Activated naive CD8-positive, alpha-beta T cell (primary cell): Measurements from ENCODE around the gene IRX2.

Experiments
- H3K27ac Mint-ChIP-seq: one replicate; pipeline ENCODE4 v1.8.0; 2021; ENCODE audit warnings: mixed read lengths
- H3K27me3 Mint-ChIP-seq: one replicate; pipeline ENCODE4 v1.8.0; 2021; ENCODE audit warnings: mixed read lengths
- H3K36me3 Mint-ChIP-seq: one replicate; pipeline ENCODE4 v1.8.0; 2021; ENCODE audit warnings: mixed read lengths
- H3K4me1 Mint-ChIP-seq: one replicate; pipeline ENCODE4 v1.8.0; 2021; ENCODE audit warnings: low read depth, mixed read lengths
- H3K4me3 Mint-ChIP-seq: one replicate; pipeline ENCODE4 v1.8.0; 2021; ENCODE audit warnings: mild to moderate bottlenecking, mixed read lengths
- H3K9me3 Mint-ChIP-seq: one replicate; pipeline ENCODE4 v1.8.0; 2021; ENCODE audit warnings: low read depth, mixed read lengths

Gene IRX2

DNA sequence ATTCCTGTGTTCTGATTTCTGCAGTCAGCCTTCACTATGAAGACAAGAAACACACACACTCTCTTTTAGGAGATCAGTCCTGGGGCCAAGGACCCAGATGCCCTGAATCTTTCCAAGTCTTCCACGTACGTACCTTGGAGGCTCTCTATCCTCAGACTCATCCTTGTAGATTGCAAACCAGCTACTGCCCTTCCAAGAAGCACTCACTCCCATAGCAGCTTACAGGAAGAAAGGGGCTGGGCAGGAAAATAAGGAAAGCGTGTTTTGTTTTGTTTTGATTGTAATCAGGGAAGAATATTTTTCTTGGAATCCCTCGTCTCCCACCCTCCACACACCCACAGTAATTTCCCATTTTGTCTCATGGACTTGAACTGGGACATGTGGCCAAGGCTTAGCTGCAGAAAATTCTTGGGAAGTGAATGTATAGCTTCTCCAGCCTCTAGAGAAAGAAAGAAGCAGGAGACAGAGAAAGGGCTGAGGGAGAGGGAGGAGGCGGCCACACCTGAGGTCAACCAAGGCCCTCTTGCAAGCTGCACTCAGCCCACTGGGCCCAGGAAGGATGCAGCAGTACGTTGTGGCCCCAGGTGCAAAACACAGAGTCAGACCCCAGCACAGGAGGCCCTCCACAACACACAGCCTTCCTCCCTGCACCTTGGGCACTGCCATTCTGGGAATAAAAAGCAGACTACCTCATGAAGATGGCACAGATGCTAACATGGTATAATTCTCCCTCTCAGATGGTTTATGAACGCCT lies 29.9 kb downstream of the IRX2 start:
- Mint-ChIP-seq H3K4me3 (no peak overlapping the region), H3K27me3 (peaks cover 5% of the 10 kb centered on the region), H3K36me3 (no peaks in the 10 kb centered on the region), H3K27ac (no peak overlapping the region), H3K4me1 (no peaks in the 10 kb centered on the region), H3K9me3 (no peaks in the 10 kb centered on the region)

DNA sequence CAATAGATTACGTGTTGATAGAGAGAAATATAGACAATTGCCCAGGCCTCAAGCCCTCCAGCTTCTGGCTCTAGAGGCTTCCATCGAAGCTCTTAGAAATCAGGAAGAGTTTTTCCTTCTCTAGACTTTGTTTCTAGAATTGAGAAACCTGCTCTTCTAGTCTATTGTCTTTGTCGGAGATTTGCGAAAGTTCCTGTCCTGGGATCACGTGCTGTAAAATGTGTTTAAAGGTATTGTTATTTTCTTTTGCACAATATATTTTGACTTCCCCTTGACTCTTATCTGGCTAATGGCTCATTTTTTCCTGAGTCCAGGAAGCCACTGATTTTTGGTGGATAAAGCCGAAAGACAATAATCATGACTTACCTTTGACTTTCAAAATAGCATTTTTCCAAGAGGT lies 32.1 kb downstream of the IRX2 start:
- Mint-ChIP-seq H3K4me1 (no peaks in the 10 kb centered on the region), H3K36me3 (no peaks in the 10 kb centered on the region)

DNA sequence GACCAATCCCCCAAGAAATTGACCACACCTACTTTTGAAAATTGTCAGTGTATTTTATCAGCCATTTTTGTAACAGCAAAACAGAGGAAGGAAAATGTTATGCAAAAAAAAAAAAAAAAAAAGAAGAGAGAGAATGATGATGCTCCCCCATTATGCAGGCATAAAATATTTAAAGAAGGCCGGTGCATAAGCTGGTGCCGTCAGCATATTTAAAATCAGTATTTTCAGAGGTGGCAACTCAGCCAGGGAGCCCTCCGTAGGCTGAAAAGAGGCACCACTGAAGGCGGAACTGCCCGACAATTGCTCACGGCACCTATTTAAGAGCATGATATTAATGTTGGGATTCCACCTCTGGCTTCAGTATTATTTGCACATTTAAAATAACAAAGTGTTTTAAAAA lies 33.4 kb downstream of the IRX2 start:
- Mint-ChIP-seq H3K27me3 (peaks cover 5% of the 10 kb centered on the region), H3K4me1 (no peaks in the 10 kb centered on the region), H3K27ac (no peak overlapping the region), H3K36me3 (no peaks in the 10 kb centered on the region), H3K4me3 (no peak overlapping the region), H3K9me3 (no peaks in the 10 kb centered on the region)

More for the DNA sequence above, 32.1 kb downstream of the IRX2 start:
- H3K4me3 Mint-ChIP-seq = no peak overlapping the region
- H3K27ac Mint-ChIP-seq = no peak overlapping the region
- peaks cover 5% of the 10 kb centered on the region for H3K27me3 Mint-ChIP-seq
- no peaks in the 10 kb centered on the region for H3K9me3 Mint-ChIP-seq

DNA sequence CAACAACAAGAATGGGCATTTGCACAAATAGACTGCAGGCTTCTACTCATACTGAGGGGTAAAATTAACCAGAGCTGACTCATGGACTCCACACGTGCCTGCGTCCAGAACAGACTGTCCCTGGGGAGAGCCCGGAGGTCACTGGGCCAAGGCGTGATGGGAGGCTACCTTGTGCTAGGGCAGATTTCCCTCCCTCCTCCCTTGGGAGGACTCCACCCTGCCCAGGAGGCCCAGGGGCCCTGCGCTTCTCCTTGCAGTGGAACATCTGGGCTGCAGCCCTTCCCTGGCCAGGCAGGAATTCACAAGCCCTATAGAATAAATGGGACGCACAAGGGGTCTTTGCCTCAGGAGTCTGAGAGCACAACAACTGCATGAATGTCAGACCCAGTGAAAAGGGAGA lies 35.6 kb downstream of the IRX2 start:
- H3K9me3 Mint-ChIP-seq = no peaks in the 10 kb centered on the region
- H3K27ac Mint-ChIP-seq = no peak overlapping the region
- H3K4me1 Mint-ChIP-seq = no peaks in the 10 kb centered on the region
- peaks cover 3% of the 10 kb centered on the region for H3K27me3 Mint-ChIP-seq
- no peak overlapping the region for H3K4me3 Mint-ChIP-seq
- no peaks in the 10 kb centered on the region for H3K36me3 Mint-ChIP-seq

DNA sequence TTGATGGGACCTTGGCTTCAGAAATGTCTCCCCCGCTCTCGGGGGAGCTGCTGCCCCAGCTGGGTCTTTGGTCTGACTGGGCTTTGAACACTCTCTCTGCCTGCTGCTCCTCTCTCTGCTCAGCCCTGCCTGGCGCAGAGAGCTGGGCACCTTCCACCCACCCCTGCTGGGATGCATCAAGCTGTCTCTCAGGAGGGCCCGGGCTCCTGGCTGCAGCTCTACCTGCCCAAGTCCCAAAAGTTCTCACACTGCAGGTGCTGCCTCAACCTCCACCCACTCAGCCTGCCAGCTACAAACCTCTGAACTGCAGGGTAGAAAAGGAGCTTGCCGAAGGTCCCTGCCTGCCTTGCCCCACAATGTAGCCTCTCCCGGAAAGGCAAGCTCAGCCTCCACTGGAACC lies 36.7 kb downstream of the IRX2 start:
- Mint-ChIP-seq H3K27ac (no peak overlapping the region), H3K4me1 (no peaks in the 10 kb centered on the region), H3K36me3 (no peaks in the 10 kb centered on the region), H3K27me3 (peaks cover 3% of the 10 kb centered on the region), H3K9me3 (no peaks in the 10 kb centered on the region), H3K4me3 (no peak overlapping the region)

DNA sequence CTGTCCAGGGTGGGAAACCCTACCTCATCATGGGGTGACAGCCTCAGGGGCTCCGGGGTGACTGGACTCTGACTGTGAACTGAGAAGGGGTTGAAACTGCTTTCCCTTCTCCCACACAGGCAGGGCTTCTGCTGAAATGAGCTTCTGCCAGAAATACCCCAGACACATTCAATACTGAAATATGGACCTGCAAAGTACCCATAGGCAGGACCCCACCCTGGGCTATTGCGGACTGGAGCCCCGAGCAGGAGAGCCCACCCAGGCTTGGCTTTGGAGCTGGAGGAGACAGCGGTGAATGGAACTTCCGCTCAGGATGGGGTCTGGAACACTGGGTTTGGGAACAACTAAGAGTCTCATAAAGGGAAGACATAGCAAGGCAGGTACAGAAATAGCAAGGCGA lies 37.5 kb downstream of the IRX2 start:
- no peak overlapping the region for H3K27ac Mint-ChIP-seq
- peaks cover 3% of the 10 kb centered on the region for H3K27me3 Mint-ChIP-seq
- H3K9me3 Mint-ChIP-seq = no peaks in the 10 kb centered on the region
- H3K36me3 Mint-ChIP-seq = no peaks in the 10 kb centered on the region
- no peak overlapping the region for H3K4me3 Mint-ChIP-seq
- H3K4me1 Mint-ChIP-seq = no peaks in the 10 kb centered on the region

DNA sequence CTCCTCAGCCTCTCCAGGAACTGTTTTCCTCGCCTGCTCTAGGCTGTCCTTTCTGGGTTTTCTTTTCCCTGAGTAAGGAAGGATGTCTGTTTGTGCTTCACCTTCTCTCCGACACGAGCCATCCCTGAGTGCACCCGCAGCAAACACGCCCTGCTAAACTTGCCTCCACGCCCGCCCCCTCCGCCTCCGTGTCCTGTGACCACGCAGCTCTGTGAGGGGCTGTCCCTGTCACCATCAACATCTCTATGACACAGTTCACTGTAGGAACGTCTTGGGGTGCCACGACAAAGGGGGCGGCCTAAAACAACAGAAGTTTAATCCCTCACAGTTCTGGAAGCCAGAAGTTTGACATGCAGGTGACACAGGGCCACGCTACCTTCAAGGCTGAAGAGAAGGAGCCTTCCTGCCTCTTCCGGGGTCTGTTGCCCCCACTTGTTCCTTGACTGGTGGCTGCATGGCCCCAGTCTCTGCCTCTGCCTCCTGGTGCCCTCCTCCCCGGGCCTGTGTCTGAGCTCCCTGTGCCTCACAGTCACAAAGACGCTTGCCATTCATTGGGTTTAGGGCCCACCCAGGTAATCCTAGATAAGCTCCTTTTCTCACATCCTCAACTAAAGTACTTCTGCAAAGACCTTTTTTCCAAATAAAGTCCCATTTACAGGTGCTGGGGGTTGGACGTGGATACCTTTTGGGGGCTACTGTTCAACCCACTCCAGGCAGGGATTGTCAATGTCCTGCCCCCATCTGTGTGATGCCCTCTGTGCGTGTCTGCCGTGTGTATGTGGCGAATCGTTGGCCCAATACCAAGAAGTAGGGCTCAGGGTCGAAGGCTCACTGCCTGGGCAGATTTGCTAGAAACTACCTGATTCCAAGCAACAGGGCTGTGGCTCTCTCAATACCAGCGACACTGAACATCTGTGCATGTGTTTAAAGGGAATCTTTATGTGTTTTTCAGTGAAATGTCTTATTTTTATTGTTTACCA lies 39.7 kb downstream of the IRX2 start:
- Mint-ChIP-seq H3K4me3 (no peak overlapping the region), H3K36me3 (no peaks in the 10 kb centered on the region), H3K9me3 (no peaks in the 10 kb centered on the region)

DNA sequence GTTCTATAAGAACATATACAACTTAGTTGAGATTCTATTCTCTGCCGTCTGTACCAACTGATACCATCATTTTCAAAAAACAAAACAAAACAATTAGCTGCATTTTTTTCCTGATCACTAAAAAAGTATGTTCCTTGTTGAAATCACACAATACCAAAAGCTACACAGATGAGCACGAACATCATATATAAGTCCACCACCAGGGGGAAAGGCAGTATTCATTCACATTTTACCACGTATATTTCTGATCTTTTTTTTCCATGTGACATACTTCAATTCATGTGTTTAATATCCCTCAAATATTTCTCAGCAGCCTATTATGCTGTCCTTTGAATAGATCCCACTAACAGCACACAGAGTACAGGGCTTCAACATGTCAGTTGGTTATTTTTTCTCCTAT lies 40.6 kb downstream of the IRX2 start:
- Mint-ChIP-seq H3K9me3 (no peaks in the 10 kb centered on the region), H3K27ac (no peak overlapping the region), H3K27me3 (no peaks in the 10 kb centered on the region), H3K4me3 (no peak overlapping the region), H3K4me1 (no peaks in the 10 kb centered on the region), H3K36me3 (no peaks in the 10 kb centered on the region)

More for the DNA sequence above, 39.7 kb downstream of the IRX2 start:
- Mint-ChIP-seq H3K4me1 (no peaks in the 10 kb centered on the region), H3K27ac (no peak overlapping the region), H3K27me3 (no peaks in the 10 kb centered on the region)

DNA sequence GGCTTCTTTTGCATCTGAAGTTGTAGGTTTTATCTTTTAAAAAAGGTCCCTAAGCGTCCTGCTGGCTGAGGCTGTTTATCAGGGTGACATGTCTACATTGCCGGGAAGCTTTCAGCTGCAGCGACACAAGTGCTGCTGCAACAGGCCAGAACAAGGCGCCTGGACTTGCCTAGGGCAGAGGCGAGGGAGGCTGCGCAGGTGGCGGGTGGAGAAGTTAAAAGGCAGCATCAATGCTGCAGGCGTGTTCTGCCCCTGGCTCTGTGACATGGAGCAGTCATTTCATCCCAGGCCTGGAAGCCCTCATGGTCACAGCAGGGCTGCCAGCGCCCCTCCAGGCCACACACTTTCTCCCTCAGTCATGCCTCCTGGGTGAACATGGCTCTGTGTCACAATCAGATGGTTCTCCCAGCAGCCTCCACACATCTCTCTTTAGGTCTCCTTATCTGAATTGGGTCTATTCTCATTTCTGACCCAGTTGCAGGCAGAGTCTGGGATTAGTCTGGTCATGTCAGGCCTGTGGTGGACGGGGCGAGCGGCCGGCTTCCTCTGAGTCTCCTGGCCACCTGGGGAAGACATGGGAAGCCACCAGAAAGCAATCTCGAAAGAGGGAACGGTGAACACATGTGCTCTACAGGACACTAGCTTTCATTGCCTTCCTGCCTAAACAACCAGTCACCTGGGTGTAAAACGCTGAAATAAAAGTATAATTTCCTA lies 41.3 kb downstream of the IRX2 start:
- no peaks in the 10 kb centered on the region for H3K9me3 Mint-ChIP-seq
- H3K27ac Mint-ChIP-seq = no peak overlapping the region
- no peaks in the 10 kb centered on the region for H3K4me1 Mint-ChIP-seq
- H3K36me3 Mint-ChIP-seq = no peaks in the 10 kb centered on the region
- peaks cover 4% of the 10 kb centered on the region for H3K27me3 Mint-ChIP-seq
- no peak overlapping the region for H3K4me3 Mint-ChIP-seq

DNA sequence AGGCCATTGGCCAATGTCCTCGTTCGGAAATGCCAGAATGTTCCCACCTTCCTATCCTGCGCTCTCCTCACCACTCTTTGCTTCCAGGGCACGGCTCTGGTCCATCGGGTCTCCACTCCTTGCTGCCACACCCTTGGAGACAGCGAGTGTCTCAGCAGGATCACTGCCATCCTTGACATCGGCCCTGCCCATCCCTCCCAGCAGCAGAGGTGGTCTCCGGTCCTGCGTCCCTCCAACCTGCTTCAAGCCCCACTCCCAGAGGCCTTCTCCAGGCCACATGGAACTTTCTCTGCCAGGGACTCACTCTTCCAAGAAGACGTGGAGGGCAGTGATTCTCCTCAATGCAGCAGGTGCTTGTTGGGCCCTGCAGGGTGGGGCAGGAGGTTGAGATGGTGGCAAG lies 42.7 kb downstream of the IRX2 start:
- H3K27me3 Mint-ChIP-seq = peaks cover 4% of the 10 kb centered on the region
- H3K27ac Mint-ChIP-seq = no peak overlapping the region
- H3K36me3 Mint-ChIP-seq = no peaks in the 10 kb centered on the region

DNA sequence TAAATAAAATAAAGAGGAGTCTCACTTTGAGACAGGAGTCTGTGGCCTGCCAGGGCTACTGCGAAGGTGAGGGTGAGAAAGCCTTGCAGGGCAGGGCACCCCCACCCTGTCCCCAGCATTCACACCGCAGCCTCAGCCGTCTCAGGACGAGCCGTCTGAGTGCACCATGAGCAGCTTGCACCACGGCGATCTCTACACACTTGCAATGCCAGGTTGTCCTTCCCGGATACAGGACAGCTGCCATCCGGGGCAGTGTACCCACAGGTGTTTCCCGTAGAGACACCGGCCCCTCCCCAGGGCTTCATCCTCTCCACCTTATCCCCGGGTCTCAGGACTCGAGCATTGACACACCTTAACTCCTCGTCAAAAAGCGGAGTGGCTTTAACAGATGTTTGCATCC lies 43.3 kb downstream of the IRX2 start:
- H3K4me1 Mint-ChIP-seq = no peaks in the 10 kb centered on the region
- H3K27ac Mint-ChIP-seq = no peak overlapping the region
- no peaks in the 10 kb centered on the region for H3K36me3 Mint-ChIP-seq
- no peak overlapping the region for H3K4me3 Mint-ChIP-seq
- H3K27me3 Mint-ChIP-seq = peaks cover 4% of the 10 kb centered on the region
- H3K9me3 Mint-ChIP-seq = no peaks in the 10 kb centered on the region

More for the DNA sequence above, 42.7 kb downstream of the IRX2 start:
- H3K4me1 Mint-ChIP-seq = no peaks in the 10 kb centered on the region
- H3K4me3 Mint-ChIP-seq = no peak overlapping the region
- no peaks in the 10 kb centered on the region for H3K9me3 Mint-ChIP-seq

DNA sequence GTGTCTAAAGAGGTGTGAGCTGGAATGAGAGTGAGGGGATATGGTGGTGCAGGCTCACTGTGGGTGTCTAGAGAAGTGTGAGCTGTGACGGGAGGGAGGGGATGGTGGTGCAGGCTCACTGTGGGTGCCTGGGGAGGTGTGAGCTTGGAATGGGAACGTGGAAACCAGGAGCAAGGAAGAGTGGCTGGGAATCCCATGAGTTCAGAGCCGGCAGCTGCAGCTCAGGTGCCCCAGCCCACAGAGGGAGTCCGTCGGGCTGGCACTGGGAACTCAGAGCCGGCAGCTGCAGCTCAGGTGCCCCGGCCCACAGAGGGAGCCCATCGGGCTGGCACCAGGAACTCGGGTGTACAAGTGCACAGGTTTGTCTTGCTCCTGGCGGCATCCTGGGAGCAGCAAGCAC lies 45.6 kb downstream of the IRX2 start:
- H3K36me3 Mint-ChIP-seq = no peaks in the 10 kb centered on the region
- H3K27me3 Mint-ChIP-seq = peaks cover 4% of the 10 kb centered on the region
- H3K4me3 Mint-ChIP-seq = no peak overlapping the region
- no peaks in the 10 kb centered on the region for H3K4me1 Mint-ChIP-seq
- H3K9me3 Mint-ChIP-seq = no peaks in the 10 kb centered on the region
- no peak overlapping the region for H3K27ac Mint-ChIP-seq

DNA sequence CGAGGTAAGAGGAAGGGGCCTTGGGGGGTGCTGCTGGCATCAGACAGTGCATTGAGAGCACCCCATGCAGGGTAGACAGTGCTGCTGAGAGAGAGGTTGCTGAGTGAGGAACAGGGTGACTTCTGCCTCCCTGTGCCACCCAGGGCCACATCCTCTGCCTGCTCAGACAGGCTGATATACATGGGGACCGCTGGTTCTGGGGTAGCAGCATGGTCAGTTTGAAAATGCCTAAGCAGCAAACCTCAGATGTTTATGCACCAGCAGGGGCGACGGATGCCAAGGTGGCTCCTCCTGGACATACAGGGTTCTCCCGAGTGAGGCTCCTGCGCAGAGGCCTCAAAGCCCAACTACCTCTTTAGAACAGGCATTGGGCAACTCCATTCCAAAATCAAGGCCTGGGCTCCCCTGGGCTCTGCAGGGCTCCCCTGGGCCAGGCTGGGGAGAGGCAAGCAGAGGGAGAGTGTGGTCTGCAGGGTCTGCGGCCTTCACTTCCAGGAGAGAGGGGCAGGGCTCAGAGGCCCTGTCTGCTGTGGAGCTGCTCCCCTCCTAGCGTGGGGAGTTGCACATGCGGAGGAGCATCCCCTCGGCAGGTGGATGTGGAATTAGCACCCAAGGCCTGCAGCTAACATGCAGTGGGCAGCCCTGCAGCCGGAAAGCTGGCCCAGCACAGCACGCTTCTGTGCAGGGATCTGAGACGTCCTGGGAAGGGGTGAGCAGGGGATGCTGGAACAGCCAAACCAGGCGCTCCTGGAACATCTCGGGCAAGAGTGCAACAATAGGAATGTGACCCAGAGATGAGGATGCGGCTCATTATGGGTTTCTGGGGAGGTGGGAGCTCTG lies 46.5 kb downstream of the IRX2 start:
- Mint-ChIP-seq H3K4me1 (no peaks in the 10 kb centered on the region), H3K4me3 (no peak overlapping the region), H3K27ac (no peak overlapping the region), H3K27me3 (peaks cover 4% of the 10 kb centered on the region), H3K36me3 (no peaks in the 10 kb centered on the region), H3K9me3 (no peaks in the 10 kb centered on the region)

DNA sequence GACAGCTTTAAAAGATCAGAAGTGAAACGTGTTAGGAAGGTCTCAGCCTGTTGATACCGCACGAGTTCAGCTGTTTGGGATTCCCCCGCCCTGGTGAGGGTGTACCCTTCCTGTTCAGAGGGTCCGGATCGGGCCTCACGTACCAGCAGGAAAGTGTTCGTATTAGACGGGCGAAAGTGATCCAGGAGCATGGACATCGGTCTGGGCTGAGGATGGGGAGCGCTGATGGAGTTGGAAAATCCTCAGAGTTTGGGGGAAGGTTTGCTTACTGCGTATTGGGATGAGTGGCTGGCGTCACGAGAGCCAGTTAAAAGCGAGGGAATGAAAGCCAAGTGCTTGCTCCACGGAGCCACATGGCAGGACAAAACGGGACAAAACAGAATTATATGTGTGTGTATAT lies 47.4 kb downstream of the IRX2 start:
- Mint-ChIP-seq H3K9me3 (no peaks in the 10 kb centered on the region), H3K27ac (no peak overlapping the region), H3K36me3 (no peaks in the 10 kb centered on the region), H3K4me3 (no peak overlapping the region), H3K4me1 (no peaks in the 10 kb centered on the region), H3K27me3 (peaks cover 4% of the 10 kb centered on the region)
